ENCODE data around the gene DNM2.
"Not testable (repeated sequence)": the region's sequence is repeated elsewhere in the genome, so short reads cannot be mapped to it uniquely, and the experiment has no call there.

The DNM2 gene

DNA sequence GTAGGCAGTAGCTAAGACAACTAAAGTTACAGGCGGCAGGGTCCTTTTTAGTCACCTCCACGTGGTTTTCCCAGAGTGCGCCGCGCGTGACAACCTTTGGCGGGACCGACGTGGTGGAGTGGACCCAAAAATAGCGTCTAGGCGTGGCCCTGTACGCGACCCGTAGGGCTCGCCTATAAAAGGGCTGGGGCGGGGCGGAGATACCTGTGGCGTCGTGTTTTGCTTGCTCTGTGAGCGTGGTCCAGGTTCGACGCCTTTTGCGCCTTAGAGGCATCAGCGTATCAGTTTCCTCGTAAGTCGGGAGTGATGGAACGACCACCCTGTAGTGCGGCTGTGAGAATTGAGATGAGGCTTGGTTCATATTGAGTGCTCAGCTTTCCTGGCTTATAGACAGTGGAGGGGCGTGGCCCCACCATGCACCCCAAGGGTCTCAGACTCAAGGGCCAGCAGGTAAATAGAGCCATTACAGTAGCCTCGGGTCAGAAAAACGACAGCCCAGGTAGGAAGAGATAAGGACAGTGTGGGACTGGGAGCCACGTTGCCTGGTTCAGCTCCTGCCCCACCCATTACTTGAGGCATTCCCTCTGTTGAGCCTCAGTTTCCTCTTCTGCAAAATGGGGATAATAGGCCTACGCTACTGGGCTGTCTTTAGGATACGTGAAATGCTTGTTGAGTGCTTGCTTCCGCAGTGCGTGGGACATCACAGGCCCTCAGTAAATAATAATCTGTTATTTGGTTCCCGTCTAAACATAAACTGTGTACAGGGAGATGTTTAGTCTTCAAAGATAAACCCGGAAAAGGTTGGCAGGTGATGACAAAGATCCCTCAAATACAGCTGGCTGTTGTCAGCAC is 118.8 kb downstream of the DNM2 start:
- DNase-seq (ENCODE audit: insufficient read length) (peak; percentile 78), FAIRE-seq (no peak)
- TF ChIP-seq POLR2AphosphoS5 (IDR thresholded peaks at IDR 0.05; ENCODE audit: low read depth, low read length) = no peak
- TF ChIP-seq TAF1 (IDR thresholded peaks at IDR 0.05; ENCODE audit: borderline replicate concordance, low read depth, low read length) = no peak
- TF ChIP-seq POLR2A (IDR thresholded peaks at IDR 0.05; ENCODE audit: low read depth, low read length) = no peak

DNA sequence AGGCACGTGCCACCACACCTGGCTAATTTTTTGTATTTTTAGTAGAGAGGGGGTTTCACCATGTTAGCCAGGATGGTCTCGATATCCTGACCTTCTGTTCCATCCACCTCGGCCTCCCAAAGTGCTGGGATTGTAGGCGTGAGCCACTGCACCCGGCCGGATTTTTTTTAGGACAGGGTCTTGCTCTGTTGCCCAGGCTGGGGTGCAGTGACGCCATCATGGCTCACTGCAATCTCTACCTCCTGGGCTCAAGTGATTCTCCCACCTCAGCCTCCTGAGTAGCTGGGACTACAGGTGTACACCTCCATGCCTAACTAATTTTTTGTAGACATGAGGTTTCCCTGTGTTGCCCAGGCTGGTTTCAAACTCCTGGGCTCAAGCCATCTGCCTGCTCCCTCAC is 119.8 kb downstream of the DNM2 start:
- not testable (repeated sequence) for DNase-seq (ENCODE audit: insufficient read length); FAIRE-seq

DNA sequence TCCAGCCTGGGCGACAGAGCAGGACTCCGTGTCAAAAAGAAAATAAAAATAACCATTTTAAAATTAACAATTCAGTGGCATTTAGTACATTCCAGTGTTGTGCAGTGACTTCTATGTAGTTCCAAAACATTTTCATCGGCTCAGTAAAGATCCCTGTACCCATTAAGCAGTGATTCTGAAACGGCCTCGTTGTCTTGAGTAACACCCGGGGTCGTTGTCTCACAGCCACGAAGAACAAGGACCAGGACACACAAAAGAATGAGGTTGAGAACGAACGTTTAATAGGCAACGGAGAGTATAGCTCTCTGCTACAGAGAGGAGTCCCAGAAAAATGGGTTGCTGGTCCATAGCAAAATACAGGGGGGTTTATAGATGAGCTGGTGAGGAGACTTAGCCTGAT is 120.5 kb downstream of the DNM2 start:
- FAIRE-seq (no peak), DNase-seq (ENCODE audit: insufficient read length) (no peak)
- TF ChIP-seq TAF1 (IDR thresholded peaks at IDR 0.05; ENCODE audit: borderline replicate concordance, low read depth, low read length) = no peak
- TF ChIP-seq POLR2AphosphoS5 (IDR thresholded peaks at IDR 0.05; ENCODE audit: low read depth, low read length) = no peak
- TF ChIP-seq POLR2A (IDR thresholded peaks at IDR 0.05; ENCODE audit: low read depth, low read length) = no peak

DNA sequence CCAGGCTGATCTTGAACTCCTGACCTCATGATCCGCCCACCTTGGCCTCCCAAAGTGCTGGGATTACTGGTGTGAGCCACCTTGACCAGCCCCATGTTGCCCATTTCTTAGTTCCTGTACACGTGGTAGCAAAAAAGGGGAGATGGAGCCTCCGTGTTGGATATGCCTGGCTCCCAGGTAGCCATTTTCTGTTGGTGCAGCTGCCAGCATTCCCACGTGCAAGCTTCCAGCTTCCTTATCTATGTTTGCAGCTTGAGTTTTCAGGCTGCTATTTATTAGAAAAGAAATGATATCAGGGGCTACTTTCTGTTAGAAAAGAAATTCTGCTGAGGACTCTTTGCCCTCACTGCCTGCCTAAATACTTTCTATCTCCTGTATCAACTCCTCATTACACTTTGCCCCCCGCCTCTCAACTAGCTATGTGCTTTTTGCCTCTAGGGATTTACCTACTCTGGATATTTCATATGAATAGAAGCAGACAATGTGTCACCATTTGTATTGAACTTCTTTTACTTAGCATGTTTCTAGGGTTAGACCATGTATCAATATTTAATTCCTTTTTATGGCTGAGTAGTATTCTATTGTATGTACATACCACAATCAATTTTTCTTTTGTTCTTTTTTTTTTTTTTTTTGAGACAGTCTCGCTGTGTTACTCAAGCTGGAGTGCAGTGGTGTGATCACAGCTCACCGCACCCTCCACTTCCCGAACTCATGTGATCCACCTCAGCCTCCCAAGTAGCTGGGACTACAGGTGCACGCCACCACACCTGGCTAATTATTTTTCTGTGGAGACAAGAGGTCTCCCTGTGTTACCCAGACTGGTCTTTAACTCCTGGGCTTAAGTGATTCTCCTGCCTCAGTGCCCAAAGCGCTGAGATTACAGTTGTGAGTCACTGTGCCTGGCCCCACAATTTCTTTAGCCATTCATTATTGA is 121.5 kb downstream of the DNM2 start:
- no peak for FAIRE-seq
- no peak for DNase-seq (ENCODE audit: insufficient read length)
- TF ChIP-seq POLR2A (IDR thresholded peaks at IDR 0.05; ENCODE audit: low read depth, low read length) (no peak), TAF1 (IDR thresholded peaks at IDR 0.05; ENCODE audit: borderline replicate concordance, low read depth, low read length) (no peak), POLR2AphosphoS5 (IDR thresholded peaks at IDR 0.05; ENCODE audit: low read depth, low read length) (no peak)

DNA sequence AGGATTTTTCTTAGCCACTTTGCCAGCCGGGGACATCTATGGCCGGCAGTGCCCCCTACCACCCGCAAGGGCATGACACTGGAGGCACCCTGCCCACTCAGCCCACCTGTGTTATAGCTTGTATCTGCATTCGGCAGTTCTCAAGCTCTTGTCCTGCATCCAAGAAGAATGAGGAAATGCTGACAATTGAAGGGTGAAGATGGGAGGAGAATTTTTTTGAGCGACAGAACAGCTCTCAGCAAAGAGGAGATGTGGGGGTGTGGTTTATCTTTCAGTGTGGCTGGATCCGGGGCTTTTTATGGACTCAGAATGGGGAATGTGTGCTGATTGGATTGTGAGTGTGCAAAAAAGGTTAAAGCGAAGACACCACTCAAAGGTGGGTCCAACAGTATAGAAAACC is 124.9 kb downstream of the DNM2 start:
- TF ChIP-seq POLR2AphosphoS5 (IDR thresholded peaks at IDR 0.05; ENCODE audit: low read depth, low read length) (no peak), TAF1 (IDR thresholded peaks at IDR 0.05; ENCODE audit: borderline replicate concordance, low read depth, low read length) (no peak), POLR2A (IDR thresholded peaks at IDR 0.05; ENCODE audit: low read depth, low read length) (no peak)
- FAIRE-seq = no peak
- no peak for DNase-seq (ENCODE audit: insufficient read length)

DNA sequence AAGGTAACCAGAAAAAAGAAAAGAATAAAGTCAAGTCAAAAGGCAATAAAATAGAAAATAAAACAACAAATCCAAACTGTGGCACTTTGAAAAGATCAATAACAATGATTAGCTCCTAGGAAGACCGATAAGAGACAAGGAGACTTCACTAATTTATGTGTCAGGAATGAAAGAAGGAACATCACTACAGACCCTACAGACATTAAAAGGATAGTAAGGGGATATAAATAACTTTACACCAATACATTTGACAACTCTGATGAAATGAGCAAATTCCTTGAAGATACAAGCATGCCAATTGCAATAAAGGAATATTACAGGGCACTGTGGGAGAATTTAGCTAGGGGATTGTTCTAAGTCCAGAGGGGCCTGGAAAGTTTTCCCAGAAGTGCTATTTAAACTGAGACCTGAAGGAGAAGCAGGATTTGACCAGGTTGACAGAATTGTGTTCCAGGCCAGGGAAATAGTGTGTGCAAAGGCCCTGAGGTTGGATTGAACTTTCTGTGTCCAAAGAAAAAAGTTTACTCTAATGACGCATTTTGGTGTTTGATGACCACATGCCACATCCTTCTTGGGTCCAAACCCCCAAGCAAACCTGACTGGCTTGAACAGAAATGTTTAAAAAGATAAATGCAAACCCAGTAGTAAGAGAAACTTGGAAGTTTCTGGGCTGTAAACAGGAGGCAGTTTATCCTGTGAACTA is 128.8 kb downstream of the DNM2 start:
- DNase-seq (ENCODE audit: insufficient read length) (no peak), FAIRE-seq (no peak)
- TF ChIP-seq TAF1 (IDR thresholded peaks at IDR 0.05; ENCODE audit: borderline replicate concordance, low read depth, low read length) = no peak
- TF ChIP-seq POLR2A (IDR thresholded peaks at IDR 0.05; ENCODE audit: low read depth, low read length) = no peak
- TF ChIP-seq POLR2AphosphoS5 (IDR thresholded peaks at IDR 0.05; ENCODE audit: low read depth, low read length) = no peak

DNA sequence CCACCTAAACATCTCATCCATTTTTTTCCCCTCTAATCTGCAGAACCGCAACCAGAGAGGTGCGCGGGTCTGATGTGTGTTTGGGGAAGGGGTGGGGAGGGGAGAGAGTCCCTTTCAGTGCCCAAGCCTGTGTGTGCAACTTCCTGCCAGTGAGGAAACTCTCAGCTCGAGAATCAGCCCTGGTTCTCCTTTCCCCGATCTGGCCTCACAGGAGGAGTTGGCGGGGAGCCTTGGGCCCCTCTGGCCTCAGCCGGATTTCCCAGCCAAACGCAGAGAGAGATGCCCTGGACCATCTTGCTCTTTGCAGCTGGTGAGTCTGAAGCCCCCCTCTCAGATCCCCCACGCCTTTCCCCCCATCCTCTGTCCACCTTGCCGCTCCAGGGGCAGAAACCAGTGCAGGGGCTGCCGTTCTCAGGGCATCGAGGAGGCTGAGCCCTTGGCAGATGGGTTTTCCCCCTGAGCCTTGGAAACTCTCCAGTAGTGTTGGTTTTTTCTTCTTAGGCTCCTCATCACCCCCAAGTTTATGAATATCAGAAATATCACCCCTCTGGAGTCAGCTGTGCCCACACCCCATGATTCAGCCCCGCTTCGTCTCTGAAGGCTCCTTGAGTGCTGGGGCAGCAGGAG is 130.5 kb downstream of the DNM2 start, which contains the start of gene C19orf38:
TSS of gene C19orf38 (plus strand) at position 186 of the 627 bp plus-strand sequence. CDS start at position 280, 94 bp downstream.
- DNase-seq (ENCODE audit: insufficient read length) (no peak), FAIRE-seq (no peak)
- no peak for TF ChIP-seq TAF1 (IDR thresholded peaks at IDR 0.05; ENCODE audit: borderline replicate concordance, low read depth, low read length)
- no peak for TF ChIP-seq POLR2AphosphoS5 (IDR thresholded peaks at IDR 0.05; ENCODE audit: low read depth, low read length)
- TF ChIP-seq POLR2A (IDR thresholded peaks at IDR 0.05; ENCODE audit: low read depth, low read length) = no peak

DNA sequence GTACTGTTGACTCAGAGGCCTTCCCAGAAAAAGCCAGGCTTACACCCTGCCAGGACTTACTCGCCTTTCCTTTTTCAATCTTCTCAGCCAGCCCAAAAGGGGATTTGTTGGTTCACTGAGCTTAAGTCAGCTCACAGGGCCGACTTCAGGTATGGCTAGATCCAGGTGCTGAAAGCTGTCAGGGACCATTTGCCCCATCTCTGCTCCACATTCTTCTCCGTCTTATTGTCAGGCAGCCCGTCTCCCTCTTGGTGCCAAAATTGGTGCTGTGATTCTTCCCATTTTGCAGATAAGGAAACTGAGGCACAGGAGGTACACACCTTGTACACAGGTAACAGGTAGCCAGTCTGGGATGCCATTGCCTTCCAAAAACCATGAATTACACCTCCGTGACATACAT is 132.8 kb downstream of the DNM2 start:
- TF ChIP-seq TAF1 (IDR thresholded peaks at IDR 0.05; ENCODE audit: borderline replicate concordance, low read depth, low read length) (no peak), POLR2A (IDR thresholded peaks at IDR 0.05; ENCODE audit: low read depth, low read length) (no peak), POLR2AphosphoS5 (IDR thresholded peaks at IDR 0.05; ENCODE audit: low read depth, low read length) (no peak)
- FAIRE-seq (no peak), DNase-seq (ENCODE audit: insufficient read length) (no peak)

DNA sequence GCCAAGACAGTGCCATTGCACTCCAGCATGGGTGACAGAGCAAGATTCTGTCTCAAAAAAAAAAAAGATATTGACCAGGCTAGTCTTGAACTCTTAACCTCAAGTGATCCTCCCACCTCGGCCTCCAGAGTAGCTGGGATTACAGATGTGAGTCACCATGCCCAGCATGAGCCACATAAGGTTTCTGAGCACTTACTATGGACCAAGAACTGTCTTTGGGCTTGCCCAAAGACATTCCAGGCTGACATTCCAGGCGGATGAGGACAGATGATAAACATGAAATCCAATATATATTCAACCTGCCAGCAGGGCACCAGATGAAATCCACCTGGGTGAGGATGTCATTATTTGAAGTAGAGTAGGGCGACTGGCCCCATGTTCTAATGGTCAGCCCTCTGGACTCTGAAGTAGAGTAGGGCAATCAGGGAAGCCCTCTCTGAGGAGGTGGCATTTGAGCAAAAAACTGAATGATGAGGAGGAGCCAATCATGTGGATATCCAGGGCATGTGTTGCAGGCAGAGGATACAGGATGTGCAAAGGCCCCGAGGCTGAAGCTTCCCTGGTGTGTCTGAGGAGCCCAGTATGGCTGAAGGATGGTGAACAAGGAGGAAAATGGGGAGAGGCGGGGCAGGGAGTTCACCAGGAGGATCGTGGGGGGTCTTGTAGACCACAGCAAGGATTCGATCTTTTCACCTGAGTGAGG is 134.4 kb downstream of the DNM2 start:
- FAIRE-seq = no peak
- TF ChIP-seq POLR2A (IDR thresholded peaks at IDR 0.05; ENCODE audit: low read depth, low read length) (no peak), TAF1 (IDR thresholded peaks at IDR 0.05; ENCODE audit: borderline replicate concordance, low read depth, low read length) (no peak), POLR2AphosphoS5 (IDR thresholded peaks at IDR 0.05; ENCODE audit: low read depth, low read length) (no peak)
- no peak for DNase-seq (ENCODE audit: insufficient read length)

DNA sequence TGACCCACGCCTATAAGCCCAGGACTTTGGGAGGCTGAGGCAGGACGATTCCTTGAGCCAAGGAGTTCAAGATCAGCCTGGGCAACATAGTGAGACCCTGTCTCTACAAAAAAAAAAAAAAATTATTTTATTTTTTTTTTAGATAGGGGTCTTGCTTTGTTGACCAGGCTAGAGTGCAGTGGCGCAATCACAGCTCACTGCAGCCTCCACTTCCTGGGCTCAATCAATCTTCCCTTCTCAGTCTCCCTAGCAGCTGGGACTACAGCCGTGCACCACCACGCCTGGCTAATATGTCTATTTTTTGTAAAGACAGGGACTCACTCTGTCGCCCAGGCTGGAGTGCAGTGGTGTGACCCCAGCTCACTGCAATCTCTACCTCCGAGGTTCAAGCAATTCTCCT is 135.1 kb downstream of the DNM2 start:
- FAIRE-seq = no peak
- no peak for TF ChIP-seq POLR2A (IDR thresholded peaks at IDR 0.05; ENCODE audit: low read depth, low read length)
- no peak for TF ChIP-seq TAF1 (IDR thresholded peaks at IDR 0.05; ENCODE audit: borderline replicate concordance, low read depth, low read length)
- no peak for TF ChIP-seq POLR2AphosphoS5 (IDR thresholded peaks at IDR 0.05; ENCODE audit: low read depth, low read length)
- DNase-seq (ENCODE audit: insufficient read length) = no peak

All from GM12892 (cell line).